Kidney (tissue), 14 donors: ENCODE measurements around the gene TMEM184C. TPM values are rescaled to one million over a fixed set of nuclear protein-coding genes. Genes with fewer than 3 reads are reported as not detected.

Experiments
- DNase-seq, 5 donors: peaks; one replicate each; pipeline ENCODE4 v3.0.0-alpha.2; 2013 to 2020
- FAIRE-seq: peaks from 2 replicates; lab custom pipeline; 2012; peaks lifted over from hg19 to GRCh38; lab: Jason Lieb, UNC
- H3K27ac ChIP-seq, 2 donors: one replicate each; pipeline ENCODE4 v1.7.0; 2013; ENCODE audit warnings: low read depth in 2 of 2, low read length in 2 of 2, inconsistent platforms in 1 of 2
- H3K27me3 ChIP-seq: one replicate; pipeline ENCODE4 v1.7.1; 2013; ENCODE audit warnings: low read length, inconsistent platforms; ENCODE audit not compliant: control insufficient read depth, insufficient read depth
- H3K36me3 ChIP-seq, 3 donors: one replicate each; pipeline versions ENCODE4 v1.7.0 to v1.7.1; 2013; ENCODE audit warnings: low read length in 3 of 3, control low read depth in 1 of 3, inconsistent platforms in 1 of 3; ENCODE audit not compliant: insufficient read depth in 3 of 3, control insufficient read depth in 2 of 3
- H3K4me1 ChIP-seq, 3 donors: one replicate each; pipeline versions ENCODE4 v1.7.0 to v1.7.1; 2013; ENCODE audit warnings: low read length in 3 of 3, inconsistent platforms in 1 of 3, low read depth in 1 of 3; ENCODE audit not compliant: control insufficient read depth in 2 of 3, insufficient read depth in 2 of 3
- H3K4me3 ChIP-seq, 3 donors: one replicate each; pipeline versions ENCODE4 v1.7.0 to v1.8.1; 2013; ENCODE audit warnings: low read length in 3 of 3, control low read depth in 1 of 3, inconsistent platforms in 1 of 3
- H3K9ac ChIP-seq, 3 donors: one replicate each; pipeline versions ENCODE4 v1.7.0 to v1.7.1; 2013; ENCODE audit warnings: low read length in 3 of 3, control low read depth in 1 of 3, inconsistent platforms in 1 of 3
- H3K9me3 ChIP-seq, 3 donors: one replicate each; pipeline versions ENCODE4 v1.7.0 to v1.7.1; 2013; ENCODE audit warnings: low read length in 3 of 3, control low read depth in 1 of 3, inconsistent platforms in 1 of 3; ENCODE audit not compliant: control insufficient read depth in 2 of 3, insufficient read depth in 1 of 3
- intact Hi-C: fragments of 100-400 bp; cut with DNase I; formaldehyde crosslinking; loops from one replicate; pipeline ENCODE4 v1.11.1; 2022
- polyA plus RNA-seq: library from polyadenylated mRNA; stranded (reverse); fragments of 350-450 nt; fragmentation: Illumina TruSeq; extraction: RNeasy Lipid Tissue Mini Kit (QIAGEN cat#74804); gene quantifications from one replicate; pipeline ENCODE4 v1.2.3, GENCODE V29; 2014; ENCODE audit warnings: low read depth, low replicate concordance; ENCODE audit not compliant: insufficient read depth
- total RNA-seq: library from RNA; stranded (reverse); fragmentation: NEBNext Ultra II Directional; extraction: Animal tissue kit (Norgen Biotek cat#: 25700); gene quantifications from one replicate; pipeline ENCODE4 v1.2.1, GENCODE V29; 2021
- TF ChIP-seq, protein P1 (sequence below): IDR thresholded peaks from 3 replicates; pipeline ENCODE4 v1.5.1; 2012; ENCODE audit warnings: mild to moderate bottlenecking, moderate library complexity, borderline replicate concordance; ENCODE audit not compliant: insufficient read depth; ENCODE audit errors: extremely low read depth
- donor health status: control.
- donor health status: control.
- donor health status: control.
- donor health status: control.
- donor health status: control.
- donor health status: DM: yes; HTN: yes; CAD: no.
- donor health status: Normal renal cell carcinoma (clear cell type).

TMEM184C gene
- total and polyA plus RNA-seq, 2 donors from 2014 or later: 16.2 to 33.7 TPM

DNA sequence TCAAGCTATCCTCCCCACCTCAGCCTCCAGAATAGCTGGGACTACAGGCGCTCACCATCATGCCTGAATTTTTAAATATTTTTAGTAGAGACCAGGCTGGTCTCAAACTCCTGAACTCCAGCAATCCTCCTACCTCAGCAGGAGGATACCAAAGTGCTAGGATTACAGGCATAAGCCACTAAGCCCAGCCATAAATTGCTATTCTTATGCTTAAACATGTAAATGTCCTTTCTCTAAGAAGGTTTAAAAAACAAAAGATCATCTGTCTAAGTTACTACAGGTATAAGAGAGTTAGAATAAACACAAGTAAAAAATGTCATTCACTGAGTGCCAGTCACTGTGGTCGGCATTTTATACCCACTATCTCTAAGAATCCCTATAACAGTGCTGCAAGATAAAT is 38.4 kb downstream of the TMEM184C start:
- H3K27me3 ChIP-seq: no peaks in the 10 kb centered on the region
- no peak overlapping the region for H3K4me3 ChIP-seq
- no peaks in the 10 kb centered on the region for H3K9me3 ChIP-seq
- no peak overlapping the region for H3K27ac ChIP-seq
- no peak overlapping the region for H3K9ac ChIP-seq
- TF ChIP-seq, protein P1, sequence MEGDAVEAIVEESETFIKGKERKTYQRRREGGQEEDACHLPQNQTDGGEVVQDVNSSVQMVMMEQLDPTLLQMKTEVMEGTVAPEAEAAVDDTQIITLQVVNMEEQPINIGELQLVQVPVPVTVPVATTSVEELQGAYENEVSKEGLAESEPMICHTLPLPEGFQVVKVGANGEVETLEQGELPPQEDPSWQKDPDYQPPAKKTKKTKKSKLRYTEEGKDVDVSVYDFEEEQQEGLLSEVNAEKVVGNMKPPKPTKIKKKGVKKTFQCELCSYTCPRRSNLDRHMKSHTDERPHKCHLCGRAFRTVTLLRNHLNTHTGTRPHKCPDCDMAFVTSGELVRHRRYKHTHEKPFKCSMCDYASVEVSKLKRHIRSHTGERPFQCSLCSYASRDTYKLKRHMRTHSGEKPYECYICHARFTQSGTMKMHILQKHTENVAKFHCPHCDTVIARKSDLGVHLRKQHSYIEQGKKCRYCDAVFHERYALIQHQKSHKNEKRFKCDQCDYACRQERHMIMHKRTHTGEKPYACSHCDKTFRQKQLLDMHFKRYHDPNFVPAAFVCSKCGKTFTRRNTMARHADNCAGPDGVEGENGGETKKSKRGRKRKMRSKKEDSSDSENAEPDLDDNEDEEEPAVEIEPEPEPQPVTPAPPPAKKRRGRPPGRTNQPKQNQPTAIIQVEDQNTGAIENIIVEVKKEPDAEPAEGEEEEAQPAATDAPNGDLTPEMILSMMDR: no peak
- intact Hi-C loops: no loop called here
- H3K4me1 ChIP-seq: no peaks in the 10 kb centered on the region
- FAIRE-seq: no peak
- H3K36me3 ChIP-seq: peaks cover 0 to 23% (median 2%) of the 10 kb centered on the region in 3 donors
- no peak for DNase-seq

- Histone ChIP-seq H3K4me1 (no peaks in the 10 kb centered on the region), H3K4me3 (no peak overlapping the region), H3K9ac (no peak overlapping the region), H3K36me3 (peaks cover 0 to 23% (median 2%) of the 10 kb centered on the region in 3 donors), H3K27me3 (no peaks in the 10 kb centered on the region), H3K9me3 (no peaks in the 10 kb centered on the region), H3K27ac (no peak overlapping the region)
- TF ChIP-seq, protein P1: no peak
- FAIRE-seq: no peak
- intact Hi-C loops: no loop called here
- no peak for DNase-seq
Observed at GRCh38 chr4:147658501-147658900, 41.3 kb downstream of the TMEM184C start.

GRCh38 chr4:147674073-147674472 is 56.9 kb downstream of the TMEM184C start:
- H3K36me3 ChIP-seq: peaks cover 0 to 3% (median 0%) of the 10 kb centered on the region in 3 donors
- intact Hi-C loops: no loop called here
- FAIRE-seq (no peak), DNase-seq (no peak)
- no peak overlapping the region for H3K4me3 ChIP-seq
- H3K4me1 ChIP-seq: no peaks in the 10 kb centered on the region
- H3K9ac ChIP-seq: no peak overlapping the region
- H3K9me3 ChIP-seq: no peaks in the 10 kb centered on the region
- H3K27me3 ChIP-seq: no peaks in the 10 kb centered on the region
- TF ChIP-seq, protein P1: no peak
- H3K27ac ChIP-seq: no peak overlapping the region

GRCh38 chr4:147674496-147674895 is 57.3 kb downstream of the TMEM184C start:
- FAIRE-seq: no peak
- intact Hi-C loops: no loop called here

More at GRCh38 chr4:147674496-147674895, 57.3 kb downstream of the TMEM184C start:
- Histone ChIP-seq H3K36me3 (peaks cover 0 to 3% (median 0%) of the 10 kb centered on the region in 3 donors), H3K4me1 (no peaks in the 10 kb centered on the region), H3K9ac (no peak overlapping the region), H3K27me3 (no peaks in the 10 kb centered on the region), H3K9me3 (no peaks in the 10 kb centered on the region), H3K27ac (no peak overlapping the region), H3K4me3 (no peak overlapping the region)
- DNase-seq: no peak
- TF ChIP-seq, protein P1: no peak
